Pons (tissue), 1 donor: ENCODE results near the gene ARHGEF10L.

Experiments
- DNase-seq: peaks from one replicate; pipeline ENCODE4 v3.0.0-alpha.2; 2016; ENCODE audit warnings: low spot score

ARHGEF10L gene

GRCh38 chr1:17678011-17678410 is 138.5 kb downstream of the ARHGEF10L start:
- DNase-seq, result no peak

DNA sequence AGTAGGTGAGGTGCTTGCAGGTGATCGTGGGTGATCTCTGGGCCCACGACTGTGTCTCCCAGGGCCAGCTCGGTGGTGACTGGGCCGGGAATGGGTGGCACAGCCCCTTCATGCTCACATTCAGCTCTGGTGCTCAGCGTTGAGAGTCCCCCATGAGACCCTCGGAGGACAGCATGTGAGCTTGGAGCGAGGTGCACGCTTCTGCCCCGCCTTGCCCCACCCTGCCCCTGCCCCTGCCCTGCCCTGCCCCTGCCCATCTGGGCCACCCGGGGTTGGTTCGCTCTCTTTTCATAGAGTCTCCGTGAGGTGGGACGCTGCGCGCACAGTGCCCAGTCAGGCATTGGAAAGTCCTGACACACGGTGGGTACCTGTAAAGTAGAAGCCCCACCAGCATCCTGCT is 140.4 kb downstream of the ARHGEF10L start:
- no peak for DNase-seq

- no peak for DNase-seq
Measured at GRCh38 chr1:17680308-17680707, 140.8 kb downstream of the ARHGEF10L start.

DNA sequence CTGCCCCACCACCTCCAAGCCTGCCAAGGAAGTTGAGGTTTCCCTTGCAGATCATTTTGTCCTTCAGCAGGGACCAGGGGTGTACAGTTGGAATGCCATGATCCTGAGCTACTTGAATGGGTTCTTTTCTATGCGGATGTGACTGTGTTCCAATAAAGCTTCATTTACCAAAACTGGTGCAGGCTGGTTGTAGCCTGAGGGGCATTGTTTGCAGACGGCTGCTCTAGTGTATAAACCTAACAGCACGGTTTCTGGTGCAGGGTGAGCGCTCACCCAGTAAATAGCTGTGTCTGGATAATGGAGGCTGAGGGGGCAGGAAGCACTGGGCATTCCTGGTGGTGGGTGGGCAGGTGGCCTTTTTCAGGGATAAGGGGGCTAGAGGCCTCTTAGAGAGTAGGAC is 142.9 kb downstream of the ARHGEF10L start:
- DNase-seq, result peak; percentile 18

DNA sequence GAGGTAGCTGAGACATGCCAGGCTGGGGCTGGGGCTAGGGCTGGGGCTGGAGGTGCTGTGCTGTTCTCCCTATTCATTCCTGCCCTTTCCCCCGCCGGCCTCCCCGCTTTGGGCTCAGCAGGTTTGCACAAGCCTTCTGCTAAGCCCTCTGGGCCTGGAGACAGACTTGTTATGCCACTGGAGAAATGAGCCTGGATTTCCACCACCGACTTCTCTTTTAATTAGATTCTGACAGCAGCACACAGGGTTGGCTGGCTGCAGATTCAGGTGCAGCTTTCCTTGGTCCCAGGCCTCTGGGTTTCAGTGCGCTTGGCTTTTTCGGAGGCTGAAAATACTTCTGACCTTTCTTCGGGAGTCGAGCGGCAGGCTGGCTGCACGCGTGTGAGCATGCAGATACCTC is 144.1 kb downstream of the ARHGEF10L start:
- no peak for DNase-seq

DNA sequence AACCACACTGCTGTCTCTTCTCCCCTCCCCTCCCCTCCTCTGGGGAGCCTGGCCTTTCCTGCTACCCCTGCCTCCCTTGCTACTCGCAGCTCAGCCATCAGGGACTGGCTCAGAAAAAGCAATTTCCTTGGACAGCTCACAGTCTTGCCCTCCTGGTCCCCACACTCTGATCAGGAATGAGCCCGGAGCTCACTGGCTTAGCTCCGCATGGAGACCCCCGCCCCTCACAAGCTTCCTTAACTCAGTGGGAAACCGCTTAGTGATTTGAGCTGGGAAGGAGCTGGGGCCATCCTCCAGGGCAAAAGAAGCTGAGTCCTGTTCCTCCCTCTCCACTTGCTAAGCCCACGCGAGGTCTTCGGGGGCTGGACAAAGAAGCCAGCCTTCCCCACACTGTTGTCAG is 145.3 kb downstream of the ARHGEF10L start:
- DNase-seq, result no peak

DNA sequence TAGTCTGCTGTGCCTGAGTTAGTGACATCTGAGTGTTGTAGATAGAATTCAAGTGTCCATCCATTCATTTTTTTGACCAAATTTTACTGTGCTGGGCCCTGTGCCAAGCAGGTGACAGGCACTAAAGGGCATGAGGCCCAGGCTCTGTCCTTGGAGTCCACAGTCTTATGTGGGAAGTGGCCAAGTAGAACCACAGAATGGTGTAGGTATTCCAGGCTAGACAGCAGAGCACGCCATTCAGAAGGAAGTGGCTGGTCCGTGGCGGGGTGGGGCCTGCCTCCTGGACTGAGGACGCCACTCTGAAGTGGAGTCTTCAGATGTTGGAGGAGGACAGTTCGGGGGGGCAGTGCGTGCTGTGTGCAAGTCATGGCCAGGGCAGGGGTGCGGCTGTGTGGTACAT is 146.8 kb downstream of the ARHGEF10L start:
- DNase-seq, result no peak

DNA sequence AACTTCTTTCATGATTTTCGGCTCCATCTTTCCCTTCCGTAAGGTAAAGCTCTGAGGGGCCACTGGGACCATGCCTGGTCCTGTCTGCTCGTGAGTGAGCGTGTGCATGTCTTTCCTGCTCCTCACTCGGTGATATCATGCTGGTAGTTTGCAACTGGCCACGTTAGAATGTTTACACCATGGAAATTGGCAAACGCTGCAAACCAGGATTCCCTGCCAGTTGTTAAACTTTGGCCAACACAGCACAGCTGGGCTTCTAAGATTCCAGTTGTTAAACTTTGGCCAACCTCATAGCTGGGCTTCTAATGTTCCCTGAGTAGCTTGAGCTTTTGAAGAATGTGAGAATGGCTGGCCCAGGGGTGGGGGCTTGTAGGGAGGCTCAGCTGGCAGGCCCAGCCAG is 147.6 kb downstream of the ARHGEF10L start:
- no peak for DNase-seq

GRCh38 chr1:17688217-17688810 is 148.8 kb downstream of the ARHGEF10L start:
- no peak for DNase-seq

GRCh38 chr1:17689011-17689410 is 149.5 kb downstream of the ARHGEF10L start:
- DNase-seq, result no peak

DNA sequence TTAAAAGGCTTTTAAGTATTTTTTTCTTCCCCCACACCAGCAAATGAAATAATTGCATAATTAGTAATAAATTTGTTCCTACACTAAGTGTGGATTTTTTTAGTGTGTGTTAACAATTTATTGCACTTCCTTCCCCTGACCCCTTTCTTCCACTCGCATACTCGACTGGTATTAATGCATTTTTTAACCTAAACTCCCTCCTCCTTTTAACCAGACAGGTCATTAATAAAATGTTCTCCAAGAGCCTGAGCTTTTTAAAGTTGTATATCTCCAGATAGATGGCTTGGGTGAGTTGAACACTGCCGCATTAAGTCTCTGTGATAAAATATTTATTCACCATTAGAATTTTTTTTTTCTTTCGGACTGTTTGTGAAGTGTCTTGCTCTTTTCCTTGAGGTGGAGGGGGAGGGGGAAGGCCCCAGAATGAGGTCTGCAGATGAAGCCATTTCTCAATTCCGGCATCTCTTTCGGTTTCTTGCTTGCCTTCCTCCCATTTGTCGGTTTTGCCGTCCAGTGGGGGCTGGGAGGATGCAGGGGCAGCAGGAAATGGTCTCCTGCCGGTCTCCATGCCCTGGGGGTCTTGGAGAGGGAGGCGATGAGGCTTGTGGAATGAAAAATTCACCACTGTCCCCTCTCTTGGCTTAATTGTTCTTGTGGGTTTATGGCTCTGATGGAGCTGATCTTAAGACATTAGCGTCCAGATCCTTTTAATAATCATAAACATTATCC is 151.6 kb downstream of the ARHGEF10L start:
- DNase-seq, result no peak

- DNase-seq, result no peak
Measured at GRCh38 chr1:17692645-17693044, 153.1 kb downstream of the ARHGEF10L start.

DNA sequence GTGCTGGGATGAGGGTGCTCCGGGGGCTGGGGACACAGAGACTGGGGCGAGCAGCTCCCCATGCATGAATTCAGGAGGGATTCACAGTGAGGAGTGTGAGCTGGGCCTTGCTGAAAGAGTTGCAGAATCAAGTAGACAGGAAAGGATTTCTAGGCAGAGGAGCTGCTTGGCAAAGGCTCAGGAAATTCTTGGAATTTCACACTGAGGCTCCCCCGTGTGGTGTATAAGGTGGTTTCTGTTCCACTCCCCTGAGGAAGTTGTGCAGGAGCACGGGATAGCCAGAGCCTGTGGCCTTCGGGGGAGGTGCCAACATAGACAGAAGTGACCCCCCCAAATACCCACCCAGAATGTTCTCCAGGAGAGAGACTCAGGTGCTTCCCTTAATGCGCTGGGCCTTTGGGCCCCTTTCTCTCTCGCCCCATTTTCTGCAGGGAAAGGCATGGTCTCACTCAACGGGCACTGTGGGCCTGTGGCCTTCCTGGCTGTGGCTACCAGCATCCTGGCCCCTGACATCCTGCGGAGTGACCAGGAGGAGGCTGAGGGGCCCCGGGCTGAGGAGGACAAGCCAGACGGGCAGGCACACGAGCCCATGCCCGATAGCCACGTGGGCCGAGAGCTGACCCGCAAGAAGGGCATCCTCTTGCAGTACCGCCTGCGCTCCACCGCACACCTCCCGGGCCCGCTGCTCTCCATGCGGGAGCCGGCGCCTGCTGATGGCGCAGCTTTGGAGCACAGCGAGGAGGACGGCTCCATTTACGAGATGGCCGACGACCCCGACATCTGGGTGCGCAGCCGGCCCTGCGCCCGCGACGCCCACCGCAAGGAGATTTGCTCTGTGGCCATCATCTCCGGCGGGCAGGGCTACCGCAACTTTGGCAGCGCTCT is 157.2 kb downstream of the ARHGEF10L start:
- no peak for DNase-seq

GRCh38 chr1:17697458-17697857 is 158.0 kb downstream of the ARHGEF10L start:
- no peak for DNase-seq

- no peak for DNase-seq
Measured at GRCh38 chr1:17699581-17699980, 160.1 kb downstream of the ARHGEF10L start.

DNA sequence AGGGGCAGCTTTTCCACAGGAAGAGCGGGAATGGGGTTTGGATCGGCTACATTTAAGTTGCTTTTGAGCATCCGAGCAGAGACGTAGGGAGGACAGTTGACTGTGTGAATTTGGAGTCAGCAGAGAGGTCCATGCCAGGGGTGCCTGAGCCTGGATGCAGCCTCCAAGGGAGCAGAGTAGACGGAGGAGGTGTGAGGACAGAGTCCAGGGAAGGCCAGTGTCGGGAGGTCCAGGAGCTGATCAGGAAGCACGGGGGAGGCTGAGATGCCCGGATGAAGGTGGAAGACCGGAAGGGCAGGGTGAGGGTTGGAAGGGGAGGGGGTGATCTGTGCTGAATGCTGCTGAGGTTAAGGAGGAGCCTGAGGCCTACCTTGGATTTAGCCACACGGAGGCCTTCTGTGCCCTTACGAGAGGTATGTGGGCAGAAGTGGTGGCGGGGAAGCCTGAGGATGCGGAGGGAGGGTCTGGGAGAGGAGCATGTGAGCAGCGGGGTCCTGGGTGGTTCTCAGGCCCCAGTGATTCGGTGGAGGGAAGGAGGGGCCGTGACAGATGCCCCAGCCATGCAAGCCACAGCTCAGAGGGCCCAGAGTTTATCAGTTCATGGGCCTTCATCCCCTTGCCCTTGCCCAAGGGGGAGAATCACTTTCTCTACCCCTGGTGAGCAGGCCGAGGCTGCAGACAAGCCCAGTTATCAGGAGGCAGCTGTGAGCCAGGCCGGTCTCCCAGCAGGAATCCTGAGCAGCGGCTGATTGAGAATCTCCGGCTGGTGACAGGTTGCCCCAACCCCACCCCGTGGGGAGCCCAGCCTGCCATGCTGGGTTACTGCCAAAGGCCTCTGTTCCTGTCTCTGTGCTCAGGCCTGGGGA is 161.7 kb downstream of the ARHGEF10L start:
- DNase-seq, result no peak

DNA sequence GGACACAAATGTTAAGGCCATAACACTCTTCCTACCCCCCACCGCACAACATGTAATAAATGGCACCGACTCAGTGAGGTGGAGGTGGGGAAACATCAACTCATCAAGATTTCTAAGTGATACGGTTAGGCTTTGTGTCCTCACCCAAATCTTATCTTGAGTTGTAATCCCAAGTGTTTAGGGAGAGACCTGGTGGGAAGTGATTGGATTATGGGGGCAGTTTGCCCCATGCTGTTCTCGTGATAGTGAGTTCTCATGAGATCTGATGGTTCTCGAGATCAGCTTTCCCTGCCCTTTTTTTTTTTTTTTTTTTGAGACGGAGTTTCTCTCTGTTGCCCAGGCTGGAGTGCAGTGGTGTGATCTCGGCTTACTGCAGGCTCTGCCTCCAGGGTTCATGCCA is 164.7 kb downstream of the ARHGEF10L start:
- DNase-seq, result no peak

DNA sequence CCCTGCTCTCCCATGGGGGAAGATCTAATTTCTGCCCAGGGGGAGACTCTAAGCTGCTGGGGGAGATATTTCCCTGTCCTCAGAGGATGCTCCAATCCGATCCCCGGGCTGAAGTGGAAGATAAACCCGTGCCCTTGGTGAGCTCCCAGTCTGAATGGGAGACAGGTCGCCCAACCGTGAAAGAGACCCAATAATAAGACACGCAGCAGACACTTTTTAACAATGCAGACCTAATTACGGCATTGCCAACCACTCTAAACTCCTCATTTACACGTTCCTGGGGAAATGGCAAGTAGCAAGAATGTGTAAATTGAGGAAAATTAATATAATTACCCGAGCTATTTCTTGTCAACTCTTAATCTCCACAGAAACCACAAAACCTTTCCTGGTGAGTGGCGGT is 166.9 kb downstream of the ARHGEF10L start:
- no peak for DNase-seq

DNA sequence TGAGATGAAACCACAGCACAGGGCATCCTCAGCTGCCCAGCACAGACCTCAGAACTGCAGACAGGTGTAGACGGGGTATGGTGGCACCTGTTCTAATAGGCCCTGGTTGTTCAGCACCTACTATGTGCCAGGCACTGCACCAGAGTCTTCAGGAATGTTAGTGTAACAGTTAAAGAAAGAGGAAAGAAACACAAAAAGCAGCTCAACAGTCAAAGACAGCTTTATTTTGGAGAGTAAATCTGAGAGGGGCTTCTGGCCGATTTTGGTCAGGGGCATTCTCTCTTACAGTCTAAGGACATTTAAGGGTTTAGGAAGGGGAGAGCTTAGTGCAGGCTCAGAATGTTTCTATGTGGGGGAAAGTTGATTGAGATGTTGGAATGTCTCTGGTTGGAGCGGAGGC is 170.5 kb downstream of the ARHGEF10L start:
- no peak for DNase-seq

DNA sequence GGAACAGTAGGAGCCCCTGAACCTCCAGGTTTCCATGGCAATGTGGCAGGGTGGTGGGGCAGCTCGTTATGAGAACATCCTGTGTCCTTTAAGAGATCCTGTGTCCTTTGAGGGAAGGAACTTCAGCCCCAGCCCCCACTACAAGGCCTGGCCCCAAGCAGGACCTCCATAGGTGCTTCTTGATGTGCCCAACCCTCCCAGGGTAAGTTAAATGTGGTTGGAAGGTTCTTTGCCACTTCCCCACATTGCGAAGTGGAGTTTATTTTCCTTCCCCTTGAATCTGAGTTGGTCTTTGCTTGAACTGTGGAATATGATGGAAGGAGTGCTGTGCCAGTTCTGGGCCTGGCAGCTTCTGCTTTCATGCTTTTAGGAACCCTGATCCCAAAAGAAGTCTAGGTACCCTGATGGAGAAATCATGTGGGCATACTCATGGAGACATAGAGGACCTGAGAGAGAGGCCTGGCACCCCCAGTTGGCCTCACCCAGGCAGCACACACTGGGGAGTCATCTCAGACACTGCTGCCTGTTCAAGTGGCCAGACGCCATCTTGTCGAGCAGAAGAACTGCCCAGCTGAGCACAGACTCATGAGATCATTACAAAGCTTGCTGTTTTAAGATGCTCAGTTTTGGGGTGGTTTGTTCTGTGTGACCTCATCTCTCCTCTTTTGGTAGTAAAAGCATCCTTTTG is 171.5 kb downstream of the ARHGEF10L start:
- no peak for DNase-seq

- no peak for DNase-seq
Measured at GRCh38 chr1:17711577-17711910, 172.0 kb downstream of the ARHGEF10L start.

- DNase-seq, result peak; percentile 8
Measured at GRCh38 chr1:17711941-17712340, 172.4 kb downstream of the ARHGEF10L start.
